GM18907 (cell line): ENCODE measurements around the gene TUBGCP2.

Experiments used
- ATAC-seq: cut with Tn5 transposase; IDR thresholded peaks from one replicate; pipeline ENCODE4 v1.9.1; 2021; ENCODE audit warnings: mild to moderate bottlenecking, moderate library complexity; ENCODE audit not compliant: unreplicated experiment

TUBGCP2 gene

DNA sequence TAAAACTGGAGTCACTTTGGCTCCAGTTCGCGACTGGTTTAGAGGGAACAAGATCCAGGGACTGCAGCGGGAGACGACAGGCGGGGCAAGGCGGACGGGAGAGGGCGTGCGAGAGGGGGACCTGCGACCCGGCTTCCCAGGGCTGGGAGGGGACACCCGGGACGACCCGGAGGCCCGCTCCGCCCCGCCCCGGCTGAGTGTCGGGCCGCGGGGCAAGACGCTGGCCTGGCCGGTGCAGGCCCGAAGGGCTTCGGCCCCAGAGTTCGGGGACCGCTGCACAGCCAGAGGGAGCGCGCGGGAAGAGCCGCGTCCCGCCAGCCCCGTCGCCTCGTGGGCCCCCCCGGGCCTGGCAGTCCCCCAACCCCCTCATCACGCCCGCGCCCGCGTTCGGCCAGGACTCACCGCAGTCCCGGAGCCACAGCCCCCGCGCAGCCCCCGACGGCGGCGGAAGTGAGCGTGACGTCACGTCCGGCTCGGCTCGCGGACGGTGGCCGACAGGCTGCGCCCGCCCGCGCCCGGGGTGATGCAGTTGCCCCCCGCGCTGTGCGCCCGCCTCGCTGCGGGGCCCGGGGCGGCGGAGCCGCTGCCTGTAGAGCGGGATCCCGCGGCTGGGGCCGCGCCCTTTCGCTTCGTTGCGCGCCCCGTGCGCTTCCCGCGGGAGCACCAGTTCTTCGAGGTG lies at the start of gene TUBGCP2, which contains the start of gene ZNF511:
TSS of gene TUBGCP2 (minus strand) at position 452 of the 679 bp plus-strand sequence. CDS start 5,931 bp downstream, outside the sequence.
TSS of gene ZNF511 (plus strand) at position 494 of the 679 bp plus-strand sequence. CDS start at position 524, 30 bp downstream.
- peak; percentile 80 for ATAC-seq

- ATAC-seq: peak; percentile 59
These were observed 48.9 kb upstream of the TUBGCP2 start, which contains the start of gene FUOM for GRCh38 chr10:133357285-133358161. Gene FUOM, minus strand, starts transcription at chr10:133358019. Its CDS starts 12 bp downstream, at chr10:133358007.

GRCh38 chr10:133356549-133357284 lies 48.0 kb upstream of the TUBGCP2 start:
- ATAC-seq: no peak

GRCh38 chr10:133355991-133356390 lies 47.3 kb upstream of the TUBGCP2 start:
- no peak for ATAC-seq

DNA sequence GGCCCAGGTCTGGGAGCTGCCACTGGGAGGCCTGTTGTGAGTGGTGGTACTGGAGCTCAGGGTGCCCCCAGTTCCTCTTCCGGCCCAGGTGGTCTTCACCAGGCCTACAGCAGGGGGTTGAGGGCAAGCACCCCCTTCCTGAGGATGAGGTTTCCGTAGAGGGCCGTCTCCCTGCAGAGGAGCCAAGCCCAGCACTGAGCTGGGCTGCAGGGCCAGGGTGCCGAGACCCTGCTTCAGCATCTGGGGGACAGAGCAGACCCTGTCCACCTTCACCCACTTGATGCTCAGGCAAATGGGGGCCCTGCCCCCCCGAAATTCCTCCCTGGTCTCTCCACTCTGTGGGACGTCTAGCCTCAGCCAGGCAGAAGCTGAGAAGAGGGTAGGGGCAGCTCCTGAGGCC lies 46.6 kb upstream of the TUBGCP2 start:
- ATAC-seq: no peak

DNA sequence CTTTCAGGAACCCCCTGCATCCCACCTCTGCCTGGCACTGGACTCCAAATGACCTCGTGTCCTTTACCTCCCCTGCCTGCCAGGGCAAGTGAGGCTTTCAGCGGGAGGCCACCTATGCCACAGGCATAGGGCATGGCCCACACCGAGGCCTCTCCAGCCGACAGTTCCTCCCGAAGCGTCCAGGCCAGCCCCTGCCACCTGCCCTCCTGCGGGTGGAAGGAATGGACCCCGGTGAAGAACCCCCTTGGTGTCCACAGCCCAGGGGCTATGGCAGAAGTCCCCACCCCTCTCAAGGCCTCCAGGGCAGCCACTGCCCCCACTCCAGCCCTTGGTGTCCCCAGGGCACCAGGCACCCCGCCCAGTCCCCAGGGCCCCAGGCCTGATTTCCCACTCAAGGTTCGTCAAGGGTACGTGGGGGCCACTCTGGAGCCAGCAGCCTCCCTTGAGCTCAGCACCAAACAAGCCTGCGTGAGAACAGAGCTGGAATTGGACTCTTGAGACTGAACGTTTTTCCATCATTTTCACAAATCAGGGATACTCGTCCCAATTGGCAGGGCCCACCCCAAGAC lies 46.1 kb upstream of the TUBGCP2 start:
- ATAC-seq: no peak

DNA sequence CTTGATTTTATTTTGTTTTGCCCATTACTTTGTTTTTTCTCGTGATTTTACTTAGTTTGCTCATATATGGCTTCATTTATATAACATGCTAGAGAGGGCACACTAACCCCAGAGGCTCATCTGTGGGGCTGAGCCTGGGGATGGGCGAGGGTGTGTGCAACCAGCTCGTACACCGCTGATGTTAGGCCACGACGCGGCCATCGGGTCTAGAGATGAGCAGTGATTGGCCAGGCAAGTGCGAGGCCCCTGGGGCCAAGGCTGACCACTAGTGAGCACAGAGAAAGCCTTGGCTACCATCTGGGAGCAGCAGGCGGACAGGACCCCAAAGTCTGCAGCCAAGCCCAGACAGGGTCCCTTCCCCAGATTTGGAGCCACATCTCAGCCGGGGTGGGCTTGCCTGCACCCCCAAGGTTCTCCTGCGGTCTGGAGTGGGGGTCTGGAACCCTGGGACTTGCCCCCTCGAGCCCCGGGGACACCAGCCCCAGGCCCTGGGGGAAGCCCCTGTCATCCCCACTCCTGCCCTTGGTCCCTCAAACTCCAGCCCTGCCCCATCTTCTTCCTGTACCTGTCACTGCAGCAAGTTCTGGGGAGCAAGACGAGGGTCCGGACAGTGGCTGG lies 45.4 kb upstream of the TUBGCP2 start:
- no peak for ATAC-seq

GRCh38 chr10:133353202-133353959 lies 44.7 kb upstream of the TUBGCP2 start:
- ATAC-seq: no peak

DNA sequence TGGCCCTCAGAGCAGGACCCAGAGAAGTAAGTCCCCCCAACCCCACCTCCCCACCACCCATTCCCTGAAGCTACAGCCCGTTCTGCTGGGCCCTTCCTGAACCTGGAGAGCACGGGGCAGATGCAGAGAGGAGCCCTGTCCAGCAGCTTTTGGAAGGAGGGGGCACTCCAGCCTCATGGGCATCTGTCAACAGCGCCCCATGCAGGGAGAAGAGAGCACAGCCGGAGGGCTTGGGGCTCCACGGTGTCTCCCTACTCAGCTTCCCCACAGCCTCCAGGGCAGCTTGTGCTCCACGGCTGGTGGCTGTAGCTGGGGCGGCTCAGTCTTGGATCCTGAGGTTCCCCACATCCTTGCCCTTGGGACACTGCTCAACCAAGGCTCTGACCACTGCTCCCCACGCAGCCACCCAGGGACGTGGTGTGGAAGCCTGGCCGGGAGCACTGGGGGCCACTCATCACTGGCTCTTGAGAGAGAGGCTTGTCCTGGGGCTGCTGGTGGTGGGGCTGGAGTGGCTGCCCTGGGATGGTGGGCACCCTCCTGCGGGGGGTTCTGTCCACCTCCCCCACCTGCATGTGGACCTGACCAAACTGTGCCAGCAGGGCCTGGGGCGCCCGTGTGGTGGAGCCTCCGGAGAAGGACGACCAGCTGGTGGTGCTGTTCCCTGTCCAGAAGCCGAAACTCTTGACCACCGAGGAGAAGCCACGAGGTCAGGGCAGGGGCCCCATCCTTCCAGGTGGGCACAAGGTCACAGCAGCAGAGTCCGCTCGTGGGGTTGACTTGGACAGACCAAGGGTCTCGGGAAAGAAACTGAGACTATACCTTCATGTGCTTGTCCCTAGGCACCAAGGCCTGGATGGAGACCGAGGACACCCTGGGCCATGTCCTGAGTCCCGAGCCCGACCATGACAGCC lies 43.0 kb upstream of the TUBGCP2 start:
- no peak for ATAC-seq

DNA sequence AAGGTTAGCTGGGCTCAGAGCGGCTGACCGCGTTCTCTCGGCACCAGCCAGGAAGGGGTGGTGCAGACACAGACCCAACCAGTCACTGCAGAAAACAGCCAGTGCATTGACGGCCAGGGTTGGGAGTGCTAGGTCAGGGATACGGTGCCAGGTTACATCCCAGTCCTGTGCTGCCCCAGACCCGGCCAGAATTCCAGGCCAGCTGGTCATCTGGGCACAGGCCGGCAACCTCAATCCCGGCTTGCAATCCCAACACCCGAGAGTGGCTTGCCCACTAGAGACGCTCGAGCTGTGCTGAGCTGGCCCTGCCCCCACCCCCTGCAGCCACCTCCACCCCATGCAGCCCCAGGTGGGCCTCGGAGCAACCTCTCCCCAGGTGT lies 42.3 kb upstream of the TUBGCP2 start:
- no peak for ATAC-seq

- ATAC-seq: no peak
These were observed 41.7 kb upstream of the TUBGCP2 start for GRCh38 chr10:133350283-133350949.

DNA sequence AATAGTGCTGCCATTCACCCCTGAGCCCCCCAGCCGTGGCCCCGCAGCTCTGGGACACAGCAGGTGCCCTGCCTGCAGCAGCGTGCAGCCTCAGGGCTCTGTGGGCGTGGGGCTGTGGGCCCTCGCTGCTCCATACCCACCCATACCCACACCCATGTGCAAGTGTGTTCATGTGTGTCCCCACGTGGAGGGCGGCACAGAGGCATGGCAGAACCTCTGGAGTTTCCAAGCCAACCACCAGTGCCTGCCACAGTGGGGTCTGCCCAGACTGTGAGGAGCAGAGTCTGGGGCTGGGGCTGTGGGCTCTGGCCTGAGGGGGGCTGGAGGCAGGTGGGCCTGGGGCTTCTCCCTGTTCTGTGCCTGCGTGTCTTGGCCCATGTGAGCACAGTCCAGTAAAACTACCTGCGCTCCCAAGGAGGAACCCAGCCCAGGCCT lies 40.9 kb upstream of the TUBGCP2 start:
- ATAC-seq: no peak

DNA sequence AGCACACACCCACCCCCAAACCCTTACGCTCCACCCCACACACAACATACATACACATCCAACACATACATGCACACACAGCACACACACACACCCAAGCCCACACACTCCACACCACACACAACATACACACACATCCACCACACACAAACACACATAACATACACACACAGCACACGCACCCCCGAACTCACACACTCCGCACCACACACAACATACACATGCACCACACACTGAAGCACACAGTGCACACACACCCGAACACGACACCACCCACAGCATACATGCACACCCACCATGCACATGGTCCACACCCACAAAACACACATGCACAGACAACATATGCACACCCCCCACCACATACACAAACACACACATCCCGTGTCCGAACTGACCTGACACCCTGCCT lies 40.5 kb upstream of the TUBGCP2 start:
- no peak for ATAC-seq

- ATAC-seq: no peak
These were observed 39.2 kb upstream of the TUBGCP2 start for GRCh38 chr10:133347710-133348517.

GRCh38 chr10:133346413-133346812 lies 37.7 kb upstream of the TUBGCP2 start:
- ATAC-seq: no peak

DNA sequence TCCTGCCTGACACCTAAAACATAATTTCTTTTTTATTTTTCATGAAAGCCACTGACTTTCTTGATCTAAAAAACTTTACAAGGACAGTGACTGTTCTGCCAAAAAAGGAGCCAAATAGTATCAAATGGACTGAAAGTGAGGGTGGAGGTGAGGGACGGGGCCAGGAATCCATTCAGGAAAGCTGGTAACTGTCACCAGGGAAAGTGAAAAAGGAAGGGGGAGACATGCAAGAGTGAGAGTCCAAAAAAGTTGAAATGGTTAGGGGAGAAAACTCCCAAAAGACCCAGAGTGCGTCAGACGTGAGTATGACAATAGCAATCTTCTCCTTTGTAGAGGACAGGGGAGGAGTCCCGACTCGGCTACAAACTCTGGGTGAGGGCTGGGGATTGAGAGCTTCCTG lies 35.6 kb upstream of the TUBGCP2 start:
- no peak for ATAC-seq

DNA sequence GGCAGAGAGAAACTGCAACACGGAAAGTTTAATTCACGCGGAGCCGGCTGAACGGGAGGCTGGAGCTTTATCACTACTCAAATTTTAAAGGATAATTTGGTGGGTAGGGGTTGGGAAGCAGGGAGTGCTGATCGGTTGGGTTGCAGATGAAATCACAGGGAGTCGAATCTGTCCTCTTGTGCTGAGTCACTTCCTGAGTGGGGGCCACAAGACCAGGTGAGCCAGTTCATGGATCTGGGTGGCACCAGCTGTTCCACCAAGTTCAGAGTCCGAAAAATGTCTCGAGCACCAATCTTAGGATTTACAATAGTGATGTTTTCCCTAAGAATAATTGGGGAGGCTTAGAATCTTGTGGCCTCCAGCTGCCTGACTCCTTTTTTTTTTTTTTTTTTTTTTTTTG lies 34.9 kb upstream of the TUBGCP2 start:
- no peak for ATAC-seq
